IgD-negative memory B cell (primary cell): ENCODE measurements around the gene KDM3B. TPM values are rescaled to one million over a fixed set of nuclear protein-coding genes. Genes with fewer than 3 reads are reported as not detected.

Experiments
- H3K27ac Mint-ChIP-seq, 3 donors: one replicate each; pipeline ENCODE4 v1.8.0; 2020 to 2022; ENCODE audit warnings: mild to moderate bottlenecking in 3 of 3, mixed read lengths in 3 of 3, moderate library complexity in 1 of 3
- H3K27me3 Mint-ChIP-seq: one replicate; pipeline ENCODE4 v1.8.0; 2021; ENCODE audit warnings: mixed read lengths
- H3K36me3 Mint-ChIP-seq: one replicate; pipeline ENCODE4 v1.8.0; 2020; ENCODE audit warnings: mild to moderate bottlenecking, mixed read lengths
- H3K4me1 Mint-ChIP-seq, 3 donors: one replicate each; pipeline ENCODE4 v1.8.0; 2020 to 2022; ENCODE audit warnings: mixed read lengths in 3 of 3, mild to moderate bottlenecking in 1 of 3
- H3K4me3 Mint-ChIP-seq, 4 donors: one replicate each; pipeline ENCODE4 v1.8.0; 2020 to 2022; ENCODE audit warnings: mild to moderate bottlenecking in 4 of 4, mixed read lengths in 4 of 4, moderate library complexity in 3 of 4
- H3K9me3 Mint-ChIP-seq, 3 donors: one replicate each; pipeline ENCODE4 v1.8.0; 2020 to 2021; ENCODE audit warnings: mixed read lengths in 3 of 3, mild to moderate bottlenecking in 1 of 3
- polyA plus RNA-seq: library from polyadenylated mRNA; unstranded; fragments of 300-500 nt; fragmentation: Illumina TruSeq; gene quantifications from one replicate; pipeline ENCODE4 v1.2.3, GENCODE V29; 2021

KDM3B gene
- polyA plus RNA-seq, 1 donor from 2014 or later = 18.1 TPM

DNA sequence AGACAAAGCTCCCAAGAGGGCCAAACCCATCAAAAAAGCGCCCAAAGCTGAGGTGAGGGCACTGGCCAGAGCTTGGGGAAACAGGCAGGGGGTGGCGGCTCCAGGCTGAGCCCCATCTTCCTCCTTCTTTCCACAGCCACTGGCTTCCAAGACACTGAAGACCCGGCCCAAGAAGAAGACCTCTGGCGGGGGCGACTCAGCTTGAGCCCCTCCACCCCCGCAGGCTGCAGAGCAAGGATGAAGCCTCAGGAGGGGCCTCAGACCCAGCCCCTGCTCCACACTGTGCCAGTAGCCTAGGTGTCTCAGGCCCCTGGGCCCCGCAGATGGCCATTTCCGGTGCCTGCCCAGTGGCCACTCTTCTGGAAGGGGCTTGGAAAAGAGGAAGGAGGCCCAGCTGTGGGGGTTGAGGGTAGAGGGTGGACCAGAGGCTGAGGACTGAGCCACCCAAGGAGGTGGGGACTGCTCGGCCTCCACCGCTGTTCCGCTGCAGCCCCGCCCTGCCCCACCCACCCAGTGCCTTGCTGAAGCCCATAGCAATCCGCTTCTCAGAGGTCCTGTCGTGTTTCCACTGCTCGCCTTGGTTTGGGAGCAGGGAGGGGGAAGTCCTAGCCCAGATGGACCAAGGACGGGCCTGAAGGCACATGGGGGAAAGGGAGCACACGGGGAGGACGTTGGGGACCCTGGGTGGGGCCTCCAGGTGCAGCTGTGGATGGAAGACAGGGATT is 93.2 kb downstream of the KDM3B start:
- peaks cover 6% of the 10 kb centered on the region for H3K27me3 Mint-ChIP-seq
- no peak overlapping the region for H3K27ac Mint-ChIP-seq
- H3K36me3 Mint-ChIP-seq = no peaks in the 10 kb centered on the region

DNA sequence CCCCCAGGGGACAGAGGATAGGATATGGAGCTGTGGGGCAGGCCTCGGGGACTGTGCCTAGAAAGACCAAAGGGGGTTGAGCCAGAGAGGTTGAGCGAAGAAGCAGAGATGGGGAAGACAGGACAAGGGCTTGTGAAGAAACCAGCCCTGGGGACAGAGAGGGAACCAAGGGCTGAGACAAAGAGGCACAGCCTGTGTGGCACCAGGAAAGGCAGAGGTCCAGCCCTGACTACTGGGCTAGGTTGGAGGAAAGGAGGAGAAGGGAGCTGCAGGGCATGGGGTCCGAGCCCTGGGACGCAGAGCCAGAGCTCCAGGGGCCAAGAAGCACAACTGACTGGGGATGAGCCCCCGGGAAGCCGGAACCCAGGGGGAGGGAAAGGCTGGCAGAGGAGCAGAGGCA is 95.6 kb downstream of the KDM3B start:
- Mint-ChIP-seq H3K36me3 (no peaks in the 10 kb centered on the region), H3K27ac (no peak overlapping the region), H3K27me3 (peaks cover 6% of the 10 kb centered on the region), H3K9me3 (no peaks in the 10 kb centered on the region), H3K4me1 (peaks cover 3 to 5% (median 5%) of the 10 kb centered on the region in 3 donors), H3K4me3 (no peak overlapping the region)

More for the DNA sequence above, 93.2 kb downstream of the KDM3B start:
- H3K4me1 Mint-ChIP-seq = peaks cover 3 to 5% (median 5%) of the 10 kb centered on the region in 3 donors
- no peaks in the 10 kb centered on the region for H3K9me3 Mint-ChIP-seq
- no peak overlapping the region for H3K4me3 Mint-ChIP-seq

DNA sequence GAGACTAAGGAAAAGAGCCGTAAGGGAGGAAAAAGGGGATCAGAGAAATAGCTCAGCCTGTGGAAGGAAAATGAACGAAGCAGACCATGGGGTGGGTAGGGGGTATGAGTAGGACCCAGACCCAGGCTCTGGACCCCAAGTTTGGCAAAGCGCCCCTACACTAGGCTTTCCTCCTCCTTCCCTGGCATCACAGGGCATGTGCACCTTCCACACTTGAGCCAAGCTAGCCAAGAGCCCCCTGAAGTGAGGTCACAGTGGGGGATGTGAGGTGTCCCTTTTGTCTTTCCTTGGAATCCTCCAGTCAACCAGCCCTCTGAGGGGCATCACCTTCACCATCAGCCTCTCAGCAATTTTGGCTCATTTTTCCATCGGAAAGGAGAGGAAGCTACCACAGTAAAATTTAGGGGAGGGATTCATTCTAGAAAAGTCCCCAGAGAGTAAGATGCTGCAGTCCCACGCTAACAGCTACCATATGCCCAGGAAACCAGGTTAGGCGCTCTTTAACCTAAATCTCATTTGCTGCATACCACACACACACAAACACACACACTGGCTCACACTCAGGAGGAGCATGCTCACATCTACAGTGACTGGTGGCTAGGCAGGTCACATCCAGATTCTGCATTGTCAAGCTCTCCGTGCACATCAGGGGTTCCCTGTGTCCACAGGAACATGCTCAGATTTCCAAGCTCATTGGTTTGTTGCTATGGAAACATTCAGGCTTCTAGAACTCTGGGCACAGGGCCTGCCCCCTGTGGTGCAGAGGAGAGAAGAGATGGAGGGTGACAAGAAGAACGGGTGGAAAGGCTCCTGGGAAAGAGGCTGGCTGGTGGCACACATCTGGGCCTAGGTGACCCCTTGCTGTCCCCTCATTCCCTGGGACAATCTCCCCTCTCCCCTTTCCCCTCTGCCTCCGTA is 96.3 kb downstream of the KDM3B start:
- Mint-ChIP-seq H3K27ac (no peak overlapping the region), H3K4me1 (peaks cover 3 to 5% (median 5%) of the 10 kb centered on the region in 3 donors), H3K4me3 (no peak overlapping the region), H3K36me3 (no peaks in the 10 kb centered on the region), H3K9me3 (no peaks in the 10 kb centered on the region), H3K27me3 (peaks cover 6% of the 10 kb centered on the region)

DNA sequence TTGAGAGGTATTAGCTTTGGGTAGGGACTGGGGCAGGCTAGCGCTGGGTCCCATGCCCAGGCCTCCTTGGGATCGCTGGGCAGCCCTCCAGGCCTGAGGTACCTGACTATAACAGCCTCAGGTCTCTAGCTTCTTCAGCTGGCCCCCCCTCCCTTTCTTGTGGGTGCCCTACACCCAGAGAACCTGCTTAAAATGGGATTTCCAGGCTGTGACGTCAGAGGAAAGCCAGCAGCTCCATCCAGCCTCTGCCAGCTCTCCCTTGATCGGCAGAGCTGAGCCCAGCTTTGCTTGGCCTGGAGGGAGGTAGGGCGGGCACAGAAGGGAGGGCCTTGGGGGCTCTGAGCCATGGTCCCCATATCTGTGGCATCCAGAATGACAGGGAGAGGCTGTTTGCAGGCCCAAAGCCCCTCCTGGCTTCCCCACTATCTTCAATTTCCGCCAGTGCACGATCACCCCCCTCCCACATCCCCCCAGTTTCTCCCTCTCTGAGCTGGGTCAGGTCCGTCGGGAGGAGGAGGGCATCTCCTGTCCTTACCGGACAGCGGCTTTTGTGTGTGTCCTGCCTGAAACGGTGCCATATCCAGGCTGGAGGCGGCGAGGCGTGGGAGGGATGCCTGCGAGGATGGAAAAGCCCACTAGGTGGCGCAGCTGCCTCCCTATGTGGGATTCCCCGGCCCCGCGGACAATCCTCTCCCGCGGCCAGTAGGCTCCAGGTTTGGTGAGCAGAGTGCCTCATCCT is 97.2 kb downstream of the KDM3B start:
- H3K27me3 Mint-ChIP-seq = peaks cover 6% of the 10 kb centered on the region
- H3K9me3 Mint-ChIP-seq = no peaks in the 10 kb centered on the region
- no peaks in the 10 kb centered on the region for H3K36me3 Mint-ChIP-seq
- H3K27ac Mint-ChIP-seq = peak overlapping the region in 1 of 3 donors; percentile 13
- peaks cover 3 to 5% (median 5%) of the 10 kb centered on the region in 3 donors for H3K4me1 Mint-ChIP-seq
- peak overlapping the region in 2 of 4 donors; percentile 47 to 72 for H3K4me3 Mint-ChIP-seq

DNA sequence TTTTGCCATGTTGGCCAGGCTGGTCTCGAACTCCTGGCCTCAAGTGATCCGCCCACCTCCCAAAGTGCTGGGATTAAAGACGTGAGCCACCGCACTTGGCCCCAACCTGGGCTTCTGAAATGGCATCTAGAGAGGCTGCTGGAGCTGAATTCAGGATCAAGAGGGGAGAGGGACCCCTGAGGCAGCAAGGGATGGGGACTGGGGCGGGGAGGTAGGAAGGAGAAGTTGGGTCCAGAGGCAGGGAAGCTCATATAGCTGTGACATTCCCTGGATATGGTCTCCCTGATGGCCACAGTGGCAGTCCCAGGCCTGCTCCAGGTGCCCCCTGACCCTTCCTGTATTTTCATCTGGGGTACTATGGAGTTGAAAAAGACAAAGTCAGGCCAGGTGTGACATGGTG is 98.5 kb downstream of the KDM3B start:
- no peaks in the 10 kb centered on the region for H3K9me3 Mint-ChIP-seq
- peaks cover 5 to 6% (median 5%) of the 10 kb centered on the region in 3 donors for H3K4me1 Mint-ChIP-seq

DNA sequence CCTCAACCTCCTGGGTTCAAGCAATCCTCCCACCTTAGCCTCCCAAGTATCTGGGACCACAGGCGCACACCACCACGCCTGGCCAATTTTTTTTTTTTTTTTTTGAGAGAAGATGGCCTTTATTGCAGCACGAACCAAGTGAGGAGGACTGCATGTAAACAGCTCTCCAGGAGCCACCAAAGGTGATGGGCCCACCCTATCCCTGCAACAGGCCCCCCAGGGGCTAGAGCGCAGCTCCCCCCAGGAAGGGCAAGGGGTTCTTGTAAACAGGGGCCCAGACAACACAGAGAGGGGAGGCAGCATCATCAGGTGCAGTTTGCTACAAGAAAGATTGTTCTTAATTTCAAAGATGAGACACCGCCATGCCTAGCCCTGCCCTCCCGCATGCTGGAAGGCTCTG is 100.2 kb downstream of the KDM3B start:
- Mint-ChIP-seq H3K9me3 (no peaks in the 10 kb centered on the region), H3K27ac (no peak overlapping the region)

More for the DNA sequence above, 98.5 kb downstream of the KDM3B start:
- H3K36me3 Mint-ChIP-seq = no peaks in the 10 kb centered on the region
- H3K4me3 Mint-ChIP-seq = no peak overlapping the region
- H3K27ac Mint-ChIP-seq = no peak overlapping the region
- H3K27me3 Mint-ChIP-seq = peaks cover 6% of the 10 kb centered on the region

DNA sequence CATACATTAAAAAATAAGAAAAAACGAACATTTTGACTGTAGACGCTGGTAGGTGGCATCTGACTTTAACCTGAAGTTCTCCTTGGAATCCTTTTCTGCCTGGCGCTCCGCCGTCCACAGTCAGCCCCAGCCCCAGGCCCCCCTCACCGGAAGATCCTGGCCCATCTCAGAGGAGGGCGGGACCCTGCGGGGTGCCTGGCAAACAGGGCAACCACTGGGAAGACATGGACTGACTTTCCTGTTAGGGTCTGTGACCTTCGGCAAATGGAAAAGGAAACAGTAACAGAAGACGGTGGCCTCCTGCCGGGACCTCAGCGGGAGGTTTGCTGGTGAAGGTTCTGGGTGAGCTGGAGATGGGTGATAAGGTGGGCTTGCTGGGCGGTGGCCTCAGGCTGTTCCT is 101.1 kb downstream of the KDM3B start:
- Mint-ChIP-seq H3K27ac (no peak overlapping the region), H3K27me3 (peaks cover 4% of the 10 kb centered on the region), H3K4me1 (peaks cover 5 to 8% (median 7%) of the 10 kb centered on the region in 3 donors), H3K4me3 (no peak overlapping the region), H3K9me3 (no peaks in the 10 kb centered on the region), H3K36me3 (no peaks in the 10 kb centered on the region)

More for the DNA sequence above, 100.2 kb downstream of the KDM3B start:
- no peak overlapping the region for H3K4me3 Mint-ChIP-seq
- H3K4me1 Mint-ChIP-seq = peaks cover 5 to 8% (median 5%) of the 10 kb centered on the region in 3 donors
- peaks cover 6% of the 10 kb centered on the region for H3K27me3 Mint-ChIP-seq
- no peaks in the 10 kb centered on the region for H3K36me3 Mint-ChIP-seq

DNA sequence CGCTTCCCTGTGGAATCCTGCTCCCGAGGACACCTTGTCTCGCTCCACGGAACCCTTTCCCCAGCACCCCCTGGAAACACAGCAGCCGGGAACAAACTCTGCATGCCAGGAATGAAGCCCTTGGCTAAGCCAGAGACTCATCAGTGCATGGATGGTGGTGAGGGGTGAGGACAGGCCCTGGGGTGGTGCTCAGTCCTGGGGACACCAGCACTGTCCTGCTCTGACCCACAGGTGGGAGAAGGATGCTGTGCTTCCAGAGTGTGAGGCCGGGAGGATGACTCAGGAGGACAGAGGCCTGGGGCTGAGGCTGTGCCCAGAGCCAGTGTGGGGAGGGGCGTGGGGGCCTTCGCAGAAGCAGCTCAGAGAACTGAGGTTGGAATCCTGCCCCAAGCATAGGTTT is 101.6 kb downstream of the KDM3B start:
- H3K4me1 Mint-ChIP-seq = peaks cover 8 to 12% (median 9%) of the 10 kb centered on the region in 3 donors
- H3K36me3 Mint-ChIP-seq = no peaks in the 10 kb centered on the region
- H3K27me3 Mint-ChIP-seq = peaks cover 4% of the 10 kb centered on the region
- H3K9me3 Mint-ChIP-seq = no peaks in the 10 kb centered on the region
- no peak overlapping the region for H3K4me3 Mint-ChIP-seq
- no peak overlapping the region for H3K27ac Mint-ChIP-seq

DNA sequence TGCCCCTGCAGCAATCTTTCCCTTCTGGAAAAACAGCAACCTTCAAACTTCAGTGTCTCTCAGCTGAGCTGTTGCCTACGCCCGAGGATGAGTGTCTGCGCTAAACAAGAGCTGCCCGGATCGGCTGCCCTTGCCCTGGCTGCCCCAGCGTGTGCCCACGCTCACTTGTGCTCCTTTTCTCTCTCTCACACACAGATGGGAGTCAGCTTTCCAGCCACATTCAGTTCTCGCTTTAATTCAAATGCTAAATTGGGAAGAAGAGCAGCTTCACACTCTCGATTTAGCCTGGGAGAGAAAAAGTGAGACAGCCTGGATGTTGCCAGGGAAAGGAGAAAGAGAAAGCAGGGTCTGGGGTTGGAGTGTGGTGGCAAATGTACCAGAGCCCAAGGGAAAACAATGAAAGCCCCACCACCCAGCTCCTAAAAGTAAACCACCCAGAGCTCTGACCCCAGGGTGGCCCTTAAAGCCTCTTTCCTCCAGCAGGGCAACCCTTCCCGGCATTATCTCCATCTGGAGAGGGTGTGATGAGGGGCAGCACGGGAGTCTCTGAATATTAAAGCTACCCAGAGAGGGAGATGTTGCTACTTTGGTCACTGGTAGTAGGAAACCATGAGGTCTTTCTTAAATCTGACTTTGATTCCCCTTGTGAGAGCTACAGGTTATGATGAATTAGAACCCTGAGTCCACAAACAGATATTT is 102.9 kb downstream of the KDM3B start:
- no peaks in the 10 kb centered on the region for H3K36me3 Mint-ChIP-seq
- no peak overlapping the region for H3K4me3 Mint-ChIP-seq
- peaks cover 12 to 14% (median 12%) of the 10 kb centered on the region in 3 donors for H3K4me1 Mint-ChIP-seq
- no peaks in the 10 kb centered on the region for H3K9me3 Mint-ChIP-seq
- H3K27ac Mint-ChIP-seq = peak overlapping the region in 2 of 3 donors; percentile 14 to 37
- peaks cover under 1% of the 10 kb centered on the region for H3K27me3 Mint-ChIP-seq

DNA sequence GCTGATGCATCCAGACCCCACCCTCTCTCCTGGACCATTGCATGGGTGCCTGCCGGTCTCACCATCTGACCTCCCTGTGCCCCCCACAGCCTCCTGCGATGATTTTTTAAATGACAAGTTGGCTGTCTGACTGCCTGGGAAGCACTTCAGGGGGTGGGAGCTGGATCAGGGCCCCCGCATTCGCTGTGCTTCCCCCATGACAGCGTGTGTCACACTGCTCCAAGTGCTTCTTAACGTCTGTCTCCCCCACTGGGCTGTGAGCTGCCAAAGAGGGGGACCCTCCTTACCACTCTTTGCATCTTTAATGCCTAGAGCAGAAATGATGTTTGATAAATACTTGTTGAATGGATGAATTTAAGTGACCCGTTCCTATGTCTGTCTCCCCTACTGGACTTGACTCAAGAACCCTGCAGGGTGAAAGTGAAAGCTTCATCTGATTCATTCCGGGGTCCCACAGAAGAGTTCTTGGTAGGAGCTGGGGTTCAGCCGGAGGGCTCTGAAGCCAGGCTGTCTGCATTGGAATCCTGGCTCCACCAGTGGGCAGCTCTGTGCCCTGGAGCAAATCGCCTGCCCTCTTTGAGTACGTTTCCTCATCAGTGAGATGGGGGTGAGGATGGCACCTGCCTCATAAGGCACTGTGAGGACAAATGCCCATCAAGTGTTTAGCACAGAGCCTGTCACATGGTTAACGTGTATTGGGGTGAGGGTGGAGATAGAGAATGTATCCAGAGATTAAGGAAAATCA is 105.2 kb downstream of the KDM3B start:
- Mint-ChIP-seq H3K4me1 (peaks cover 18 to 27% (median 19%) of the 10 kb centered on the region in 3 donors), H3K36me3 (no peaks in the 10 kb centered on the region), H3K27ac (peak overlapping the region in 2 of 3 donors; percentile 64 to 91), H3K9me3 (no peaks in the 10 kb centered on the region), H3K4me3 (peak overlapping the region in 1 of 4 donors; percentile 66), H3K27me3 (peaks cover 1% of the 10 kb centered on the region)

DNA sequence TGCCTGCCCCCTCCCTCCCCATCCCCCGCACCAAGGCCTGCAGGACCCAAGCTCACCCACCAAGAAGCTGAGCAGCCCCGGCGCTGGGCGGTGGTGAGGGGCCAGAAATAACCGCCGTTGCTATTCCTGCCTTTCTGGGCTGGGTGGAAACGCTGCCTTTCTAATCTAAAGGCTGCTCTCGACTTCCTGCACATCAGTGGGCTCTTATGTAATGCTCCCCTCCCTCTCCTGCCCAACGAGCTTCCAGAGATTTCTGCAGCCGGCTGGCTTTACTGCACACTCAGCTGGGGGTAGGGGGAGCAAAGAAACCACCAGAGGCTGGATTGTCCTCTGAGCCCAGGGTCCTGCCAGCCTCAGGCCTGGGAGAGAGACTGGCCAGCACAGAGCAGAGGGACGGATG is 105.9 kb downstream of the KDM3B start:
- Mint-ChIP-seq H3K36me3 (no peaks in the 10 kb centered on the region), H3K4me1 (peaks cover 18 to 27% (median 19%) of the 10 kb centered on the region in 3 donors), H3K27ac (peak overlapping the region in 2 of 3 donors; percentile 76 to 83), H3K27me3 (peaks cover 1% of the 10 kb centered on the region), H3K9me3 (no peaks in the 10 kb centered on the region), H3K4me3 (peak overlapping the region in 2 of 4 donors; percentile 28 to 66)

DNA sequence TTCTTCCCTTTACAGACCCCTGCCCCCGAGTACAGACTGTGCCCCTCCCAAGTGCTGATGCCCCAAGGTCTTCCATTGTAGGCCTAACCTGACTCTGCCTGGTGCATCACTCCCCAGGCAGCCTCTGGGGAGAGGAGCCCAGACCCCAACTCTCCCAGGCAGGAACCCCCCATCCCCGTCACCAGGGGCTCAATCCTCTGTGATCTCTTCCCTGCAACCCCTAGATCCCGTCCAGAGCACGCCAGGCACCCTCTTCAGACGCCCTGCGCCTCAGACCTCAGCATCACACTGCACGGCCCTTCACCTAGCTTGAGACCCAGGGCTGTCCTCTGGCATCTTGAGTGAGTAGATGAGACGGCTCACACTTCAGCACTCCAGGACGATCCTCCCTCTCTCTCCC is 106.4 kb downstream of the KDM3B start:
- H3K4me1 Mint-ChIP-seq = peaks cover 18 to 27% (median 19%) of the 10 kb centered on the region in 3 donors
- peak overlapping the region; percentile 16 to 83 (median 76) for H3K27ac Mint-ChIP-seq
- H3K4me3 Mint-ChIP-seq = peak overlapping the region; percentile 5 to 86 (median 57)
- peaks cover 1% of the 10 kb centered on the region for H3K27me3 Mint-ChIP-seq
- H3K36me3 Mint-ChIP-seq = no peaks in the 10 kb centered on the region
- H3K9me3 Mint-ChIP-seq = no peaks in the 10 kb centered on the region

DNA sequence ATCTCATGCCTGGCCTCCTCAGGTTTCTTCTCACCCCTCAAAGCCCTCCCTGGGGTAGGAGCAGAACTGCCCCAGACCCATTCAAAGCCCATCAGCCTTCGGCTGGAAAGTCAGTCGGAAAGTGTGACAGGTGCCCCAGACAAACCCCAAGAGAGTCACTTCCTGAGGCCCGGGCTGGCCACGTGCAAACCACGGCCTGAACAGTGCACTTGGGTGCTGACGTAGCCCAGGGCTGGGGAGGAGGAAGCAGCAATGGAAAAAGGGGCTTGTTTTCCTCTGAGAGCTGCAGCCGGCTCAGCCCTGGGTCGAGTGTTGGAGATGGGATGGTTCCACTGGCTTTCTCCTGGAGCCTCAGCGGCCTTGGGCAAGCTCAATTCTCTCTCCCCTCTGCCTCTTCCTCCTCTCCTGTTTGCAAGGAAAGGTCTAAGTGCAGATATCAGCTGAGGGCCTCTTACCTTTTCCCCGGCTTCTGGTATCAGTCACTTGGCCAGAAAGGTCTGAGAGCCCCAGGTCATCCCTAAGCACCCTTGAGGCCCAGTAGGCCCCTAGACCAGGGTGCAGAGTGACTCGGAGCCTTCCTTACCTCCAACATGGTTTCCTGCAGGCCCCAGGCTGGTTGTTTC is 106.9 kb downstream of the KDM3B start:
- no peaks in the 10 kb centered on the region for H3K9me3 Mint-ChIP-seq
- peaks cover 18 to 27% (median 19%) of the 10 kb centered on the region in 3 donors for H3K4me1 Mint-ChIP-seq
- peak overlapping the region in 3 of 4 donors; percentile 5 to 86 (median 82) for H3K4me3 Mint-ChIP-seq
- no peaks in the 10 kb centered on the region for H3K36me3 Mint-ChIP-seq
- H3K27me3 Mint-ChIP-seq = peaks cover 1% of the 10 kb centered on the region
- peak overlapping the region; percentile 50 to 83 (median 76) for H3K27ac Mint-ChIP-seq
